ENCODE data around the gene MEAF6.
"Not testable (repeated sequence)": the region's sequence is repeated elsewhere in the genome, so short reads cannot be mapped to it uniquely, and the experiment has no call there.

Gene MEAF6

GRCh38 chr1:37560401-37561132, 46.0 kb upstream of the MEAF6 start:
- TF ChIP-seq CTCF (IDR thresholded peaks at IDR 0.05; ENCODE audit: insufficient read depth, low read length, poor library complexity, severe bottlenecking) = no peak
- Histone ChIP-seq H3K79me2 (ENCODE audit: insufficient read depth, low read length) (no peaks in the 10 kb centered on the region), H4K20me1 (ENCODE audit: low read depth, low read length) (no peaks in the 10 kb centered on the region), H3K36me3 (ENCODE audit: low read length) (0 out of 2 replicates have a peak, but pooled peaks cover 5% of the 10 kb centered on the region), H3F3A (ENCODE audit: insufficient read depth) (no peaks in the 10 kb centered on the region), H3K9ac (ENCODE audit: low read length) (no peak overlapping the region), H3K9me2 (replicated peaks; ENCODE audit: insufficient read depth, low read length) (no peaks in the 10 kb centered on the region), H2AFZ (ENCODE audit: low read depth, low read length, severe bottlenecking) (no peak overlapping the region), H3K27me3 (ENCODE audit: low read length) (no peaks in the 10 kb centered on the region), H3K4me3 (ENCODE audit: insufficient read depth, low read length, poor library complexity, severe bottlenecking) (no peak overlapping the region), H3K9me3 (ENCODE audit: insufficient read depth, low read length) (no peaks in the 10 kb centered on the region), H3K4me2 (ENCODE audit: low read depth, low read length, poor library complexity, severe bottlenecking) (no peak overlapping the region), H3K27ac (ENCODE audit: low read depth, low read length) (no peak overlapping the region)

GRCh38 chr1:37559957-37560379, 45.4 kb upstream of the MEAF6 start:
- not testable (repeated sequence) for H3K9me2 ChIP-seq (replicated peaks; ENCODE audit: insufficient read depth, low read length); H3K27ac ChIP-seq (ENCODE audit: low read depth, low read length); H4K20me1 ChIP-seq (ENCODE audit: low read depth, low read length); H3K4me3 ChIP-seq (ENCODE audit: insufficient read depth, low read length, poor library complexity, severe bottlenecking); H3K9me3 ChIP-seq (ENCODE audit: insufficient read depth, low read length); H2AFZ ChIP-seq (ENCODE audit: low read depth, low read length, severe bottlenecking); H3K27me3 ChIP-seq (ENCODE audit: low read length); H3K9ac ChIP-seq (ENCODE audit: low read length); H3K79me2 ChIP-seq (ENCODE audit: insufficient read depth, low read length); H3K36me3 ChIP-seq (ENCODE audit: low read length); H3K4me2 ChIP-seq (ENCODE audit: low read depth, low read length, poor library complexity, severe bottlenecking); H3F3A ChIP-seq (ENCODE audit: insufficient read depth)

DNA sequence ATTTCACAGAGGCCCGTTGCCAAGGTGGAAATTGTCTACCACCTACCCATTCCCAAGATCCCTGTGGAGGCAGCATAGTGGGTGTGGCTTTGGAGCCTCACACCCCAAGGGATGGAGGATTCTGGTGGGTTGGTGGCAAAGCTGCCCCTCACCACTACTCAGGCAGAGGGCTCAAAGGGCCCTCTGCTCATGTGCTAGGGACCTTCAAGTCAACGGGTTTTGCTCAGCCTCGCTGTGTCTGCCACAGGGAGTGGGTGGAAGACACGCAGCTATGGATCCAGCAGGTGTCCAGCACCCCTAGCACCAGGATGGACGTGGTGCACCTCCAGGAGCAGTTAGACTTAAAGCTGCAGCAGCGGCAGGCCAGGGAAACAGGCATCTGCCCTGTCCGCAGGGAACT, 44.5 kb upstream of the MEAF6 start:
- H3K9ac ChIP-seq (ENCODE audit: low read length) = no peak overlapping the region

More for the DNA sequence above, 44.5 kb upstream of the MEAF6 start:
- Histone ChIP-seq H3K79me2 (ENCODE audit: insufficient read depth, low read length) (no peaks in the 10 kb centered on the region), H4K20me1 (ENCODE audit: low read depth, low read length) (no peaks in the 10 kb centered on the region), H3F3A (ENCODE audit: insufficient read depth) (no peaks in the 10 kb centered on the region), H3K27ac (ENCODE audit: low read depth, low read length) (no peak overlapping the region), H3K9me2 (replicated peaks; ENCODE audit: insufficient read depth, low read length) (no peaks in the 10 kb centered on the region), H3K4me3 (ENCODE audit: insufficient read depth, low read length, poor library complexity, severe bottlenecking) (no peak overlapping the region), H3K27me3 (ENCODE audit: low read length) (no peaks in the 10 kb centered on the region), H2AFZ (ENCODE audit: low read depth, low read length, severe bottlenecking) (no peak overlapping the region), H3K9me3 (ENCODE audit: insufficient read depth, low read length) (peaks cover 7% of the 10 kb centered on the region; the same call in 1 of the 2 replicates), H3K4me2 (ENCODE audit: low read depth, low read length, poor library complexity, severe bottlenecking) (no peak overlapping the region), H3K36me3 (ENCODE audit: low read length) (no peaks in the 10 kb centered on the region; the same call in 1 of the 2 replicates)
- TF ChIP-seq EZH2phosphoT487 (conservative IDR thresholded peaks at IDR 0.05; ENCODE audit: low read length) = no peak
- no peak for TF ChIP-seq CTCF (IDR thresholded peaks at IDR 0.05; ENCODE audit: insufficient read depth, low read length, poor library complexity, severe bottlenecking)
